Osteocyte (in vitro differentiated cells): Measurements from ENCODE around the gene KATNBL1. TPM values are rescaled to one million over a fixed set of nuclear protein-coding genes. Genes with fewer than 3 reads are reported as not detected.

ENCODE experiments used
- DNase-seq: peaks from one replicate; pipeline ENCODE4 v3.0.0; 2021; ENCODE audit warnings: mixed read lengths; ENCODE audit not compliant: unreplicated experiment; ENCODE audit errors: extremely low spot score
- H3K27ac Mint-ChIP-seq: one replicate; pipeline ENCODE4 v1.8.0; 2021; ENCODE audit warnings: mild to moderate bottlenecking, mixed read lengths; ENCODE audit not compliant: unreplicated experiment
- H3K27me3 Mint-ChIP-seq: one replicate; pipeline ENCODE4 v1.8.0; 2021; ENCODE audit warnings: mixed read lengths; ENCODE audit not compliant: unreplicated experiment
- H3K36me3 Mint-ChIP-seq: one replicate; pipeline ENCODE4 v1.8.0; 2021; ENCODE audit warnings: mixed read lengths; ENCODE audit not compliant: unreplicated experiment
- H3K4me1 Mint-ChIP-seq: one replicate; pipeline ENCODE4 v1.8.0; 2021; ENCODE audit warnings: mixed read lengths; ENCODE audit not compliant: unreplicated experiment
- H3K4me3 Mint-ChIP-seq: one replicate; pipeline ENCODE4 v1.8.0; 2021; ENCODE audit warnings: mild to moderate bottlenecking, moderate library complexity, mixed read lengths; ENCODE audit not compliant: unreplicated experiment
- H3K9me3 Mint-ChIP-seq: one replicate; pipeline ENCODE4 v1.8.0; 2021; ENCODE audit warnings: mixed read lengths; ENCODE audit not compliant: unreplicated experiment
- total RNA-seq: library from RNA; stranded (reverse); gene quantifications from 2 replicates; pipeline ENCODE4 v1.2.1, GENCODE V29; 2021
- TF ChIP-seq, protein P1 (sequence below): fragments of 200-600 bp; sonication (generic); IDR thresholded peaks from 2 replicates; pipeline ENCODE4 v1.5.0; 2021; ENCODE audit warnings: antibody characterized with exemption, mild to moderate bottlenecking, moderate library complexity

KATNBL1 gene
- total RNA-seq, 1 donor from 2014 or later: 39.1 TPM

DNA sequence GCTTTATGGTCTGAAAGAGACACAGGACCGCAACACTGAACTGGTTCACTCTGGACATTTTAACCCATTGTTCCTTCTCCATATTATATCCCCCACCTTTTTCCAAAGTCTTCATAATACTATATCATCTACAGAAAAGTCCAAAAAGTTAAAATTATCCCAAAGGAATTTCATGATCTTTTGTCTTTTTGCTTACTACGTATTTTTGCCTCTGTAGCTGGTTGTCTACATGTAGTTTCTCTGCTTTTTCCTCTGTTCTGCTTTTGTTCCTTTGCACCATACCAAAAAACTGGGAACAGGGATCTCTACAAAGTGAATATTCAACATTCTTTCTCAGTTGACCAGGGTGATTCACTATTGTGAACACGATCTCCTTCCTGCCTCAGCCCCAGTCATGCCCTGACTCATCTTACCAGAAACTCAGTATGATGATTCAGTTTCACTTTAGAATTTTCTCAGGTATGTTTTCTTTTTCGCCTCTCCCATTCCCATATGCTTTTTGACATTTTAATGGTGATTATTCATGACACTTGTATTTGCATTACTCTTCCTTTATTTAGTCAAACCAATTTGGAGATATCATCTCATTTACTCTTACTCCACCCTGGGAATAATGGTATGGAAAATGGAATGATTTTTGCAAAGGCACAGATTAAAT, 29.4 kb upstream of the KATNBL1 start:
- Mint-ChIP-seq H3K9me3 (no peaks in the 10 kb centered on the region), H3K27me3 (no peaks in the 10 kb centered on the region), H3K4me1 (peaks cover 17% of the 10 kb centered on the region), H3K27ac (peak overlapping the region; percentile 95), H3K36me3 (peaks cover 53% of the 10 kb centered on the region), H3K4me3 (peak overlapping the region; percentile 49)
- TF ChIP-seq, protein P1, sequence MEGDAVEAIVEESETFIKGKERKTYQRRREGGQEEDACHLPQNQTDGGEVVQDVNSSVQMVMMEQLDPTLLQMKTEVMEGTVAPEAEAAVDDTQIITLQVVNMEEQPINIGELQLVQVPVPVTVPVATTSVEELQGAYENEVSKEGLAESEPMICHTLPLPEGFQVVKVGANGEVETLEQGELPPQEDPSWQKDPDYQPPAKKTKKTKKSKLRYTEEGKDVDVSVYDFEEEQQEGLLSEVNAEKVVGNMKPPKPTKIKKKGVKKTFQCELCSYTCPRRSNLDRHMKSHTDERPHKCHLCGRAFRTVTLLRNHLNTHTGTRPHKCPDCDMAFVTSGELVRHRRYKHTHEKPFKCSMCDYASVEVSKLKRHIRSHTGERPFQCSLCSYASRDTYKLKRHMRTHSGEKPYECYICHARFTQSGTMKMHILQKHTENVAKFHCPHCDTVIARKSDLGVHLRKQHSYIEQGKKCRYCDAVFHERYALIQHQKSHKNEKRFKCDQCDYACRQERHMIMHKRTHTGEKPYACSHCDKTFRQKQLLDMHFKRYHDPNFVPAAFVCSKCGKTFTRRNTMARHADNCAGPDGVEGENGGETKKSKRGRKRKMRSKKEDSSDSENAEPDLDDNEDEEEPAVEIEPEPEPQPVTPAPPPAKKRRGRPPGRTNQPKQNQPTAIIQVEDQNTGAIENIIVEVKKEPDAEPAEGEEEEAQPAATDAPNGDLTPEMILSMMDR: no peak
- DNase-seq: no peak

DNA sequence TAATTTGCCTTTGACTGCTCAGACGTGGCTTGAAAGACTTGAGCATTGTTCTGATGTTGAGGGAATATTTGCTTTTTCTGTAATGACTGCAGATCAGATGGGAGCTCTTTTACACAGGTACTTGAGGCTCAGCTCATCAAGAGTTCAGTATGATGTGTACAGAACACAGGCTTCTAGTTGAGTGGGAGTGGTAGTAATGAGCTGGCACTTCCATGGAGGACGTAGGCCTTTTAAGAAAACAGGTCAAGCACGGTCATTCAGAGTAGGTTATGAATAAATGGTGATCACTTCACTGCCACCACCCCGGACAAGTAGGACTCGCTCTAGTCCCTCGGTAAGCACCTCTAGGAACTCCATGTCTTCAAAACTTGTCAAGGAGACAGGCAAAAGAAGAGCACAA, 23.7 kb upstream of the KATNBL1 start:
- Mint-ChIP-seq H3K4me1 (peaks cover 3% of the 10 kb centered on the region), H3K27me3 (no peaks in the 10 kb centered on the region), H3K36me3 (peaks cover 61% of the 10 kb centered on the region), H3K9me3 (no peaks in the 10 kb centered on the region), H3K27ac (no peak overlapping the region), H3K4me3 (no peak overlapping the region)
- no peak for DNase-seq
- TF ChIP-seq, protein P1: no peak

- H3K36me3 Mint-ChIP-seq: peaks cover 9% of the 10 kb centered on the region
- H3K9me3 Mint-ChIP-seq: no peaks in the 10 kb centered on the region
- peak overlapping the region; percentile 89 for H3K4me3 Mint-ChIP-seq
- DNase-seq: no peak
- H3K27me3 Mint-ChIP-seq: no peaks in the 10 kb centered on the region
- H3K4me1 Mint-ChIP-seq: peaks cover 20% of the 10 kb centered on the region
- H3K27ac Mint-ChIP-seq: peak overlapping the region; percentile 97
- TF ChIP-seq, protein P1: no peak
Observed at GRCh38 chr15:34223904-34224596, 14.2 kb upstream of the KATNBL1 start.

DNA sequence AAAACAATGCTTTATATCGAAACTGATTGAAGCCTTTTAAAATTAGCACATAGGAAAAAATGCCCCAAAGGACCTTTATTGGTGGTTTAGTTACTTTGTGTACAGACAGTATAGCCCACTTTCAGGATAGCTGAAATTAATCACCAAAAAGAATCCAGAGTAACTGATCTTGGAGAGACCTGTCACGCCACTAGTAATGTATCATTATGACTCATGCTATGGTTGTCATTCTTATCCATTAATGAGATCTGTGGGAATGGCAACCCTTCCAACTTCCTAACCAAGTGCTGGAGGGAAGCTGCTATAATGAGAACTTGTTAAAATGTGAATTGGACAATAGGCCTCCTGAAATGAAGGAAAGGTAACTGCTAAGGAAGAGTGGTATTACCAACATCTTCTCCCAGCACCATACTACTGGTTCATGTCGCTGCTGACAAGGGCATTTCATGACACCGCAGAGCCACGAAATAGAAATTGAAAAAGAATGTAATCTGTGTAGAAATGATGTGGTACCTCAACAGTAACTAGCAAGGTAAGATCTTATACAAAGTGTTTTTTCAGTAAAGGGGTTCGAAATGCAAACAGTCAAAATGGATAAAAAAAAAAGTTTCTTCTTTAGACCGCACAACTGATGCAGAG, 7.8 kb upstream of the KATNBL1 start:
- TF ChIP-seq, protein P1: no peak
- no peak overlapping the region for H3K27ac Mint-ChIP-seq
- no peaks in the 10 kb centered on the region for H3K36me3 Mint-ChIP-seq
- no peak overlapping the region for H3K4me3 Mint-ChIP-seq
- DNase-seq: no peak
- no peaks in the 10 kb centered on the region for H3K27me3 Mint-ChIP-seq
- no peaks in the 10 kb centered on the region for H3K9me3 Mint-ChIP-seq
- H3K4me1 Mint-ChIP-seq: peaks cover 4% of the 10 kb centered on the region
